NCI-H2227 (cell line): ENCODE results near the gene SMIM45.
"Not testable (repeated sequence)": the region's sequence is repeated elsewhere in the genome, so short reads cannot be mapped to it uniquely, and the experiment has no call there.

ENCODE experiments used
- DNase-seq: peaks from one replicate; lab custom pipeline; 2025; ENCODE audit not compliant: unreplicated experiment; lab: John Stamatoyannopoulos, UW

Gene SMIM45

DNA sequence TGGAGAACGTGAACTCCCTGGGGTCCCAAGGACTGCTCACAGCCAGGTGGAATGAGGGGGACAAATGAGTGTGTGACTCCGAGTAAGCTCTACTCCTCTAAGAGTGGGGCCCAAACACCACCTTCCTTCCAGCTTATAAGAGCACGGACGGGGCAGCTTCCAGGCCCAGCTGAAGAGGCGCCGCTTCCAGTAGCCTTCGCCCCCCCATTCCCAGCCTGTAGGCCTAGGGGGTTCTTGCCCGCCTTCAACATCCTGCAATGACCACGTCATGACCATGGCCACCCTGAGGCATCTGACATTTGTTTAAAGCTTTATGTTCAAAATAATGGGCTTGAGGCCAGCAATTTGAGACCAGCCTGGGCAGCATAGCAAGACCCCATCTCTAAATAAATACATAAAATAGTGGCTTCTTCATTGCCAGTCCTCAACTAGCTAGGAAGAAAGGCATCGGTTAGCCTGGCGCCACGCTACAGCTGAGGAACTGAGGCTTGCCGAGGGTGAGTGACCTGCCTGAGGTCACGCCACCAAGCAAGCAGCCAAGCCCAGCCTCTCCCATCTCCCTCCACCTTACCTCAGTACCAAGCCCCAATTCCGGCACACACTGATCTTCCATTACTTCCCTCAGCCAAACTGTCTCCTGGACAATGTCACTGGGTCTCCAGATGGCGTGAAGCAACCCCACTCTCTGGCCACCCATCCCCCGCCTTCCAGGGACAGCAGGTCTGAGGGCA is 17.5 kb upstream of the SMIM45 start:
- DNase-seq: no peak

DNA sequence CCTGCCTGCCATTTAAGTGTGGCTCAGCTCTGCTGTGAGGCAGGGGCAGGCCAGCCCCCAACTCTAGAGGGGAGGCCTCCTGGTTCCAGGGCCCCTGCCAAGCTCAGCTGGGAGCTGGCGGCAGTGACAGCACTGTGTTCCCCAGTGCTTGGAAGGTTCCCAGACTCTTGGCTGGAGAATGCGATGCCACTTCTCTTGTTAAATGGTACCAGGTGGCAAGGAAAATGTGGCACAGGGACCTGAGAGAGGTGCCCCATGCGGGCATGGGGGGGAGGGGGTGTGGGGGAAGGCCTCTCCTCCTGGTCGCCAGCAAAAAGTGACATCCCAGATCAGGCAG is 17.0 kb upstream of the SMIM45 start:
- no peak for DNase-seq

DNA sequence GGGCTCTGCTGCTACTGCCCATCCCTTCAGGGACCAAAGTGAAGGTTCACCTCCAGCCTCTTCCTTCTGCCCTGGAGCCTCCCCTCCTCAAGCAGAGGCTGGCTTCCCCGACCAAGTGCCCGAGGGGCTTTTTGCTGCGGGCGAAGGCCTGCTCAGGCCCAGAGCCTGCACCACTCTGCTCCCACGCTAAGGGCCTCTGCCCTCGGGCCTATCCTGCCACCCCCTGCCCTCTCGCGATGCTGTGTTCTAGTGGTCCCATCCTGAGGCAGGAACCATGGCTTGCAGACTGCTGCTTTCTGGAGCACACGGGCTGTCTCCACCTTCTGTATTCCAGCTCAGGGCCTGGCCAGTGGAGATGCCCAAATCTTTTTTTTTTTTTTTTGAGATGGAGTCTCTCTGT is 16.4 kb upstream of the SMIM45 start:
- DNase-seq: no peak

DNA sequence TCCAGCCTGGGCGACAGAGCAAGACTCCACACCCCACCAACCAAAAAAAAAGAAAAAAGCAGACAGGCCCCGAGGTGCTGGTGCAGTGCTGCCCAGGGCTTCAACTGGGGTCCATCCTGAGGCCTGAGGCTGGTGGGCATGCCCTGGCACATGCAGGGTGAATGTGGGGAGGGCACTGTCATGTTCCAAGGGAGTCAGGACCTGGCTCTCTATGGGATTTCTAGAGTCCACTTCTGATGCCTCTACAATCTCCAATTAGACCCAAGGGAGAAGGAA is 15.1 kb upstream of the SMIM45 start:
- no peak for DNase-seq

DNA sequence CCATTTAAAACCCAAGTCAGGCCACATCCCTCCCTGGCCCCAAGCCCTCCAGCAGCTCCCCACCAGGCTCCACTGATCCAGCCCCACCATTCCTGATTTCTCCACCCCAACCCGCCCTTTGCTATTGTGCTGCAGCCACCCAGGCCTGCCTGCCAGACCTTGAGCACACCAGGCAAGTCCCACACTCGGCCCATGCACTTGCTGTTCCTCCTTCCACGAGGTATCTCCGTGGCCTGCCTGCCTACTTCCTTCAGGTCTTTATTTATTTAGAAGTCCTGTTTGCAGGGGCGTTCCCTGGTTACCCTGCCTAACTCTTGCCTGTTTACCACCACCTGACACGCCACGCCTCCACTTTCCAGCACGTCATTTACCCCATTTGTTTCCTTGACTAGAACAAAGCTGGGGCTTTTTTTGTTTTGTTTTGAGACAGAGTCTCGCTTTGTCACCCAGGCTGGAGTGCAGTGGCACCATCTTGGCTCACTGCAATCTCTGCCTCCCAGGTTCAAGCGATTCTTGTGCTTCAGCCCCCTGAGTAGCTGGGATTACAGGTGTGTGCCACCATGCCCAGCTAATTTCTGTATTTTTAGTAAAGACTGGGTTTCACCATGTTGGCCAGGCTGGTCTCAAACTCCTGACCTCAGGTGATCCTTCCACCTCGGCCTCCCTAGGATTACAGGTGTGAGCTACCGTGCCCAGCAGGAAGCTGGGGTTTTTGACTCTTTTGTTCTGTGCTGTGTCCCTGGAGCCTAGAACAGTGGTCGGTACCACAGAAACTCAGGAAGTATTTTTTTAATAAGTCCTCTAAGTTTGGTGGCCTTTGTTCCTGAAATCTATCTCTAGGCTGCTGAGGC is 11.7 kb upstream of the SMIM45 start:
- DNase-seq: no peak

DNA sequence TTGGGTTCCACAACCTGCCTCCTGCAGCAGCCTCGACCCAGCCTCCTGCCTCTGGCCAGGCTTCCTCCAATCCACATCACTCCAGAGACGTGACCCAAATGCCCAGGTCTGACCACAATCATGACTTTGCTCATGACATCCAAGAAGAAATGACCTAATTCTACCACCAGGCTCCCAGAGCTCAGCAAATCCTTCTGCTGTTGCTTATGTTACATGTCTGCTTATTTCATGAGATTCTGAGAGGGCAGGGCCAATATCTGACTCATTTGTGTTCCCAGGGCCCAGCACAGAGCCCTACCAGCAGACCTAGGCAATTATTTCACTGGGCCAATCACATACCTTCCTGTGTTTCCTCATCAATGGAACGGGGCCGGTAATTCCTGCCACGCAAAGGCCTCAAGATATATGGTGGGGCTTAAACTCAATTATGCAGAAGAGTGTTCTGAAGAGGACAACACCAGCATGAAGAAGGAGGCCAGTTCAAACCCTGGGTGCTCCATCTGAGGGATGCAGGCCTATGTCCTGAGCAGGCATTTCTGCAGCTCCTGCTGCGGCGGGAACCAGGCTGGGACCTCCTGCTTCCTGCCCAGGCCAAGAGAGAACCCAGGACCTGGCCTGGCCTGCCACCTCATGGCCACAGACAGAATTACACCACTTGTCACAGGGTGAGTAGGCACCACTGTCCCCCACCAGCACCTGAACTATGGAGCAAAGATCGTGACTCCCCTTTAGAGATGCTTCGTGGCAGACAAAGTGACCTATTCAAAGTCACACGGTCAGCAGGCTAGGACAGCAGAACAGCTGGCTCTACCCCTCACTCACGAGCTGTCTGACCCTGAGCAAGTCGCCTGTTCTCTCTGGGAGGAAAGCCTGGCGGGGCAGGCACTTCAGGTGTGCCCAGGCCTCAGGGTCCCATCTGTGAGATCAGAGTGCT is 10.9 kb upstream of the SMIM45 start:
- DNase-seq: peak; percentile 74

DNA sequence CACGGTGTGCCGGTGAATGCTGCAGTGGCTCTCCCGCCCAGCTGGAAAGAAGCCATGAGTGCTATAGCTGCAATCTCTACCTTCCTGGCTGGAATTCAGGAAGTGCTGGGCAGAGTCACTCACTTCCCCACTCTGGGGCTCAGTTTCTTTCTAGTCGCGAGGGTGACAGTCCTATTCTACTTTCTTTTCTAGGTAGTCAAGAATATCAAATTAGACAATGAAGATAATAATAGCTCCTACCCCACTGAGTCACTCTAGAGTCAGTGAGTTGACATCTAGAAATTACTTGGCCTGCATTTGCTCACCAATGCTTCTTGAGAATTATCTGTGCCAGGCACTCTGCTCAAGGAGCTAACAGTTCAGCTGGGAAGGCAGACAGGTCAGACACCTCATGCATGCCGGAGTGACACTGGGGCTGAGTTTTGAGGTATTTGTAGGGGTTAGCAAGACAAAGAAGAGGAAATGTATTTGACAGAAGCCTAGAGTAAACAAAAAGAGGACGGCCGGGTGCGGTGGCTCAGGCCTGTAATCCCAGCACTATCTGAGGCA is 8.2 kb upstream of the SMIM45 start:
- no peak for DNase-seq

DNA sequence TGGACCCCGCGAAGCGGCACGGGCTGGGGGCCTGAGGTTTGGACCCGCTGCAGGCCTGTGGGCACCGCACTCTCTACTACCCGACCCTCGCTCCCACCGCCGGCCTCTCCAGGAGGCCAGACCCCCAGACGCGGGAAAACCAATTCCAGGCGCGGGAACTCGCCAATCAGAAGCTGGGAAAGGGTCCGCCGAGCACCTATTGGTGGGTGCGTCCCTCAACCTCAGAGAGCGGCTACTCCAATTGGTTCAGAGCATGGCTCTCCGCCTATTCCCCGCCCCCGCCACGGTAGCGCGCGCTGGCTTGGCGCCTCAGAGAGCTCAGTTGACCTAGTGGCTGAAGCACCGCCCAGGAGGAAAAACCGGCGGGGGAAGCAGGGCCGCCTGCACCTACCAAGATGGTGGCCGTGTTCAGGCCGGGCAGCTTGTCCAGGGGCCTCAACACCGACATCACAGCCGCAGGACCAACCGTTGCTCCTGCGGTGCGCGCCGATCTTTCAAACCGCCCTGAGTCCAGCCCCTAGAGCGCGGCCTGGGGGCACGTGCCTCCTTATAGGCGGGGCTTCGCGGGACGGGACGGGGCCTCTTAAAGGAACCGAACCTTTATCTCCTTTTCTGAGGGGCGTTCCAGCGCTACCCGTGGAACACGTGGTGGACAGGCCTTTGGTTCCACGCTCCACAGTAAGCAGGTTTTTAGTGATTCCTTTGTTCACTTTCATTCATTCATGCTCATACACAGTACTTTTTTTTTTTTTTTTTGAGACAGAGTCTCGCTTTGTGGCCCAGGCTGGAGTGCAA is 5.1 kb upstream of the SMIM45 start, which contains the start of gene CENPM:
CENPM (minus strand) TSS at position 524 of the 795 bp plus-strand sequence; CDS start at position 448, 76 bp downstream.
- DNase-seq: peak; percentile 94

DNA sequence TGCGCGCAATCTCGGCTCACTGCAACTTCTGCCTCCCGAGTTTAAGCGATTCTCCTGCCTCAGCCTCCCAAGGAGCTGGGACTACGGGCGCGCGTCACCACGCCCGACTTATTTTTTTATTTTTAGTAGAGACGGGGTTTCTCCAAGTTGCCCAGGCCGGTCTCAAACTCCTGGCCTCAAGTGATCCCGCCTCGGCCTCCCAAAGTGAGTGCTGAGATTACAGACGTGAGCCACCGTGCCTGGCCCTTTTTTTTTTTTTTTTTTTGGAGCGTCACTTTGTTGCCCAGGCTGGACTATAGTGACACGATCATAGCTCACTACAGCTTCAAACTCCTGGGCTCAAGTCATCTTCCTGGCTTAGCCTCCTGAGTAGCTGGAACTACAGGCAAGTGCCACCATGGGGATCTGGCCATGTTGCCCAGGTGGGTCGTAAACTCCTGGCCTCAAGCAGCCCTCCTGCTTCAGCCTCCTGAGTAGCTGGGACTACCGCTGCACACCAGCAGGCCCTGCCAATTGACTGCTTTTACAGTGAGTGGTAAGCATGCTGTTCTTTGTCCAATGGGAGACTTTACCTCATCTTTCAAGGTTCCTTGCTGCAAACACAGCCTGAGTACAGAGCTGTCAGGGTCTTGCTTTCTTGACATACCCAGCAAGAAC is 4.4 kb upstream of the SMIM45 start:
- no peak for DNase-seq

DNA sequence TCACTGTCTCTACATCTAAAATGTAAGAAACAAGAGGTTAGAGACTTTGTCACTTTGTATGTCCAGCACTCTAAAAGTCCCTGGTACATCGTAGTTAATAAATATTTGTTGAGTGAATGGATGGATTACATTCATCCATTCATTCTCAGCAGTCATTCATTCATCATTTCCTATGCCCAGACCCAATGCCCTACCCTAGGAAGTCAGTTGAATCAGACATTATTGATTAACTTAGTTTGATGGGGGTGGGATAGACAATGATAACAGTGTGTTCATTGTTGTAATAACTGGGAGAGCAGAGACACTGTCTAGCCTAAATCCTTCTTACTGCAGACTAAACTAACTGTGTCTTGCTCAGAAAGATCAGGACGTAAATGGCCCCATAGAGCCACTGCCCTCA is 3.8 kb upstream of the SMIM45 start:
- no peak for DNase-seq

DNA sequence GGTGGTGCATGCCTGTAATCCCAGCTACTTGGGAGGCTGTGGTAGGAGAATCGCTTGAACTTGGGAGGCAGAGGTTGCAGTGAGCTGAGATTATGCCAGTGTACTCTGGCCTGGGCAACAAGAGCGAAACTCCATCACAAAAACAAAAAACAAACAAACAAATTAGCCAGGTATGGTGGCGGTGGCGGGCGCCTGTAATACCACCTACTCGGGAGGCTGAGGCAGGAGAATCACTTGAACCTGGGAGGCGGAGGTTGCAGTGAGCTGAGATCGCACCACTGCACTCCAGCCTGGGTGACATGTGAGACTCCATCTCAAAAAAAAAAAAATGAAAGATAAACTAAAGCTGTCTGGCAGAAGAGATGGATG is 3.0 kb upstream of the SMIM45 start:
- not testable (repeated sequence) for DNase-seq

DNA sequence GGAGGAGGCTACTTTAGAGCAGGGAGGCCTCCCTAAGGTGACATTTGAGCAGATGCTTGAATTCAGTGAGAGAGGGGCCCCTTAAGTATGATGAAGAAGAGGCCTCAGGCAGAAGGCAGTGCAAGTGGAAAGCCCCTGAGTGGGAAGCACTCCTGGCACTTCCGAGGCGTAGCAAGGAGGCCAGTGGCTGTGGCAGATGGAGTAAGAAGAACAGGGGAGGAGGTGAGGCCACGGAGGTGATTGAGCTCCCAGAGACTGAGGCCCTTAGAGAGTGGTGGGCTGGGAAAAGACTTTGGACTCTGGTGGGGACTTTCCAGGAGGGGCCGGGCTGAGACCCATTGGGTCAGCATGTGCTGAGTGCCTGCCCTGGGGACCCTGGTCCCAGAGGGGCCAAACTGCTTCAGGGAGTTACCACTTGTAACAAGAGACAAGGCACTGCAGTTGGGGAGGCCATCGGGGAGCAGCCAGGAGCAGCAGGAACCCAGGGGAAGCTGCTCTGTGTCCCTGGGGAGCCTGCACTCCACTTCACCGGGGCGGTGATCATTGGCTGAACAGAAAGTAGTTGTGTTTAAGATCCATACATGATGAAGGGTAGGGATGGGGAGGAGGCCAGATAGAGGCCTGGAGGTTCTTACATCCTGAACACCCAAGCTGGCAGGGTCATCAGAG is 2.5 kb upstream of the SMIM45 start:
- DNase-seq: no peak

DNA sequence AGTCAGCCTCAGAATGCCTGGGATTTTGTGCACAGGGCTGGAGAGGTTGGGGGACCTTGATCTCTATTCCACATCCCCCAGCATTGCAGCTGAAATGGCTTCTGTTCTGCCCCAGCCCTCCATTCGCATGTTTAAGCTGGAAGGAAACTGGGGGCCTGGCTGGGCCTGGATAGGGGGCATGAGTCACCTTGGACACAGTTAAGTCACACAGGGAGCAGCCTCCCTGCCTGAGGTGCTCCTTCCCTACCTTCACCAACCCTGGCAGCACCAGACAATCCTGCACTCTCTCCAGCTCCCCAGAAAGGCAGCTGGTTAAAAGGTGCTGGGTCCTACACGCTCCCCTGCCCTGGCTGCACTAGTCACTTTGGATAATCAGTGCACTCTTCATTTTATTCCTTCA is 763 bp downstream of the SMIM45 start:
- DNase-seq: no peak

DNA sequence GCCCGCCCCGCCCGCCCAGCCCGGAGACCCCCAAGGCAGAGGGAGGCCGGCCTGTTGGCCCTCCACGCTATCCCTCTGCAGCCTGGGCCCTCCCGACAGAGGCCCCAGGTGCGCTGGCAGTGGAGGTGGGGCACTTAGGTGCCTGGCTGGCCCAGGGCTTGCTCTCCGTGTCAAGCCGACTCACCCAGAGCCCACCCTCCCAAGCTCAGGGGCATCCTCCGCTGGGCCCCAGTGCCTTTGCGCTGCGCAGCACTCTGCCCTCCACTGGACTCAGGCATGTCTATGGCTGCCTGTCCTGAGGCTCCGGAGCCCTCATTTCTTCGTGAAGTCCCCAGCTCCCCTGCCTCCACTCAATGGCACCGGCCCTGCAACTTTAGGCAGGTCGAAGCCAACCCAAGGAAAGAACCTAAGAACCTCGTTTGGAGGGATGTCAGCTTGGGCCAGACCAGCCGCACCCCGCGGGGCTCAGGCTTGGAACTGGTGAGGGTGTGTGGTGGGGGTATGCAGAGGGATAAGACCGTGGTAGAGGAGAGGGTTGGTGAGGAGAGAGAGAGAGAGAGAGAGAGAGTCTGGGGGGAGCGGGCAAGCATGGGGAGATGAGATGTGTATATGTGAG is 6.1 kb downstream of the SMIM45 start:
- no peak for DNase-seq

DNA sequence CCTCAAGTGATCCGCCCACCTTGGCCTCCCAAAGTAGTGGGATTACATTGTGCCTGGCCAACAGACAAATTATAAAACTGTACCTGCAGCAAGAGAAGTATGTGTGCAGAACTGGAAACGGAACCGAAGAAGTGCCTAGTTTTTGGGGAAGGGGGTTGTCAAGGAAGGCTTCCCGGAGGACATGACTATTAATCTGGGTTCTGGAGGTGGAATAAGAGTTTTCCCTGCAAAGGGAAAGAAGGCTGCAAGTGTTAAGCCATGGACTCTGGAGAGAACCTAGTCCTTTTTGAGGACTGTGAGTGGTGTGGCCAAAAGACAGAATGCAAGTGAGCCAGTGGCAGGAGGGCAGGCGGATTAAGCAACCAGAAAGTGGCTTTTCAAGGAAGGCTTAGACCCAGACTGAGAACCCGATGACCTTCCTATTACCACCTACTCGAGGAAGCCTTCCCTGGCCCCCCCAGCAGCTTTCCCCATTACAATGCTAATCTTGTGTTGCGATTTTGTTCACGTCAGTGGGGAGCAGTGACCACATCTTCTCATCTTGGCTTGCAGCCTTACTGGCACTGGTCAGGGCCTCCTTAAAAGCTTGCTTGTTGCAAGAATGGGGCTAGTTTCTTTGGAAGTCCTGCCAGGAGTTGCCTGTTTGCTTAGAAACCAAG is 11.6 kb downstream of the SMIM45 start:
- DNase-seq: no peak

DNA sequence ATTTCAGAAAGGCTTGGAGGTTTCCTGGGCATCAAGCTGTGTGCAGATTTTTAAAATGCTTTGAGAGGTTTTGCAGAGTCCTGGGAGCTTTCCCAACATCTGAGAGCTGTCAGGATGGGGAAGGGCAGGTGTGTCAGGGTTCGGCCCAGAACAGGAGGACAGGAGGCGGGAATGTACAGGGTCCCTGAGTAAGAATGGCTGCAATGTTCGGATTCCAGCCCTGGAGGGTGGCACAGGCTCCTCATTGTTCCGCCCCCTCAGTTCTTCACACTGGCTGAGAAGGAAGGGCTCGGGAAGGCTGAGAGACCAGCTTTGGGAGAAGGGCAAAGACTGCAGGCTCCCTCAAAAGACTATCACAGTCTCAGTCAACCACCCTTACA is 12.2 kb downstream of the SMIM45 start:
- no peak for DNase-seq

DNA sequence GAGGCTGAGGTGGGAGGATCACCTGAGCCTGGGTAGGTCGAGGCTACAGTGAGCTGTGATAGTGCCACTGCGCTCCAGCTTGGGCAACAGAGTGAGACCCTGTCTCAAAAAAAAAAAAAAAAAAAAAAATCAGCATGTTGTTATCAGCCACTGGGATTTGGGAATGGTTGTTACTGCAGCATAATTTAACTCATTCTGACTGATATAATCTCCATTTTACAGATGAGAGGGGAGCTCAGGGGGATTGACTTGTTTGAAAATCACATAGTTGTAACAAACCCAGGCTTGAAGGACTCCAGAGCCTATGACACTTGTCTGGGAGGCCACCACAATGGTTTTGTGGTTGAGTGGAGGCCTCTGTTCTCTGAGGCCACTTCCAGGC is 14.3 kb downstream of the SMIM45 start:
- DNase-seq: no peak

DNA sequence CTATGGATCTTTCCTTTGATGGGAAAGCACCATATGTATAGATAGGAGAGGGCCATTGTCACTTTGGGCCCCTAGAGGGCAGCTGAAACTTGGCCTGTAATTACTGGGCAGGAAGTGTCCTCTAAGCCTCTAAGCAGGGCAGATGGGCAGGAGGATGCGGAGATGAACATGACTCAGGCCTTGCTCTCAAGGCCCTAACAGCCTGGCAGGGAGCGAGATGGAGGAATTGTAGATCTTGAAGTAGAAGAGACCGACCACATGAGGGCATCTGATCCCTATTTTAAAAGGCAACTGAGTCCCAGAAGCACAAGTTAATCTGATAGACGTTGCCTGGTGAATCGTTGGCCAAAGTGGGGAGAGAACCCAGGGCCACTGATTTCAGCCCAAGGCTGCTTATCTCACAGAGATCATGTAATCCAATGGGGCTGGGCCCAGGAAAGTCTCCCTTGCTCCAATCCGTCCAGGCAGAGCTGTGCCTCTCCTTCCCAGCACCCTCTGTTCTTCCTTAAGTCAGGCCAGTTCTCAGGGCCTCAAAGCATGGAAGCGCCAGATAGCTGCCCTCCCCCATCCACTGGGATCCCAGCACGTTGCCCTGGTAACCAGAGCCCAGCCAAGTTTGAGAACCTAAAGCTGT is 14.8 kb downstream of the SMIM45 start:
- DNase-seq: no peak
